GM19372 (cell line): ENCODE results near the gene POU4F3.

ENCODE experiments used
- ATAC-seq: cut with Tn5 transposase; IDR thresholded peaks from one replicate; pipeline ENCODE4 v1.9.1; 2021; ENCODE audit warnings: mild to moderate bottlenecking, low read depth, moderate library complexity; ENCODE audit not compliant: unreplicated experiment

Gene POU4F3

GRCh38 chr5:146390469-146390868 is 51.8 kb downstream of the POU4F3 start:
- no peak for ATAC-seq
